ENCODE measurements around the gene PRR20B.
"Not testable (repeated sequence)": the region's sequence is repeated elsewhere in the genome, so short reads cannot be mapped to it uniquely, and the experiment has no call there.

PRR20B gene

GRCh38 chr13:57147188-57147587 lies at the start of gene PRR20B:
Gene PRR20B, plus strand, starts transcription at chr13:57147488. Its CDS starts 387 bp downstream, at chr13:57147875.
- not testable (repeated sequence) for DNase-seq

- no peak for DNase-seq
These were observed 32.3 kb upstream of the PRR20B start for GRCh38 chr13:57114945-57115344.

GRCh38 chr13:57123681-57124080 lies 23.6 kb upstream of the PRR20B start:
- no peak for DNase-seq

- peak; percentile 18 for DNase-seq
These were observed 18.4 kb upstream of the PRR20B start for GRCh38 chr13:57128909-57129308.

GRCh38 chr13:57136093-57136492 lies 11.2 kb upstream of the PRR20B start:
- no peak for DNase-seq

GRCh38 chr13:57137585-57137984 lies 9.7 kb upstream of the PRR20B start:
- no peak for DNase-seq

- no peak for DNase-seq
These were observed 8.3 kb upstream of the PRR20B start for GRCh38 chr13:57138988-57139387.

- DNase-seq = not testable (repeated sequence)
These were observed 7.5 kb upstream of the PRR20B start for GRCh38 chr13:57139781-57140180.

- DNase-seq = not testable (repeated sequence)
These were observed 6.9 kb upstream of the PRR20B start, which contains the start of gene PRR20A for GRCh38 chr13:57140235-57140968. Gene PRR20A, plus strand, starts transcription at chr13:57140918. Its CDS starts 387 bp downstream, at chr13:57141305.

- DNase-seq = not testable (repeated sequence)
These were observed 818 bp downstream of the PRR20B start for GRCh38 chr13:57148106-57148505.

GRCh38 chr13:57153761-57154160 lies 6.5 kb downstream of the PRR20B start, which contains the start of gene PRR20C:
Gene PRR20C, plus strand, starts transcription at chr13:57154061. Its CDS starts 387 bp downstream, at chr13:57154448.
- not testable (repeated sequence) for DNase-seq

GRCh38 chr13:57160332-57160731 lies 13.0 kb downstream of the PRR20B start, which contains the start of gene PRR20D:
Gene PRR20D, plus strand, starts transcription at chr13:57160632. Its CDS starts 387 bp downstream, at chr13:57161019.
- DNase-seq = not testable (repeated sequence)

- not testable (repeated sequence) for DNase-seq
These were observed 19.6 kb downstream of the PRR20B start, which contains the start of gene PRR20E for GRCh38 chr13:57166897-57167296. Gene PRR20E, plus strand, starts transcription at chr13:57167197. Its CDS starts 387 bp downstream, at chr13:57167584.

- DNase-seq = no peak
These were observed 44.4 kb downstream of the PRR20B start for GRCh38 chr13:57191667-57192066.
